Measurements from ENCODE around the gene CYP4F8. TPM values are rescaled to one million over a fixed set of nuclear protein-coding genes. Genes with fewer than 3 reads are reported as not detected.

Gene CYP4F8
- total and polyA plus RNA-seq, 9 of the 15 experiments (the other 6 are each of a cell fraction or from before 2014, with no cell fraction given), result not detected

GRCh38 chr19:15595069-15595468 lies 19.9 kb upstream of the CYP4F8 start:
- DNase-seq (ENCODE audit: extremely low read depth in 1 of 4, low spot score in 3 of 4) (no peak), ATAC-seq (no peak), FAIRE-seq (no peak)
- no TSS peak for BruUV-seq (replicated peaks)
- Histone ChIP-seq H2AFZ (ENCODE audit: low read depth, low read length) (no peak overlapping the region), H3K27ac (ENCODE audit: extremely low read depth, low read depth, low read length) (no peak overlapping the region), H3K4me3 (no peak overlapping the region), H3K36me3 (ENCODE audit: control insufficient read depth, insufficient read depth, low read length) (no peaks in the 10 kb centered on the region), H3K9me1 (ENCODE audit: control insufficient read depth, insufficient read depth, low read length) (no peaks in the 10 kb centered on the region), H3K4me2 (ENCODE audit: insufficient read depth, low read length) (no peak overlapping the region), H3K9ac (ENCODE audit: insufficient read depth in 1 of 2, low read depth in 2 of 2, low read length in 2 of 2) (no peak overlapping the region), H3K79me2 (ENCODE audit: control insufficient read depth, insufficient read depth, low read length) (no peaks in the 10 kb centered on the region), H4K20me1 (replicated peaks; ENCODE audit: control insufficient read depth, insufficient read depth, low read length) (0 out of 2 replicates have a peak, but pooled peaks cover 2% of the 10 kb centered on the region), H3K27me3 (ENCODE audit: control insufficient read depth in 2 of 2, insufficient read depth in 2 of 2, low read length in 2 of 2) (0 out of 5 replicates have a peak, but pooled peaks cover 0 to 3% of the 10 kb centered on the region in 2 experiments), H3K4me1 (replicated peaks in 1 of 2; ENCODE audit: control insufficient read depth in 2 of 2, insufficient read depth in 2 of 2, low read length in 2 of 2) (no peaks in the 10 kb centered on the region), H3K9me3 (replicated peaks; ENCODE audit: control insufficient read depth, insufficient read depth, low read depth, low read length) (no peaks in the 10 kb centered on the region)
- under 1% methylated on average over 6 of the region's 6 CpGs for WGBS (ENCODE audit: insufficient coverage, low coverage, missing lambda C conversion rate)
- ChIA-PET POLR2A (no interaction called here), CTCF (ENCODE audit: low intra/inter-chr PET ratio) (no interaction called here)
- intact Hi-C loops (cut with micrococcal nuclease) (no loop called here), in situ Hi-C loops (cut with MboI) (no loop called here)
- TF ChIP-seq RBM15 (IDR thresholded peaks at IDR 0.05; ENCODE audit: insufficient read depth, low read length) (no peak), KLF6 (CRISPR knock-in tag; IDR thresholded peaks at IDR 0.05; ENCODE audit: borderline replicate concordance) (no peak), ZNF75A (CRISPR knock-in tag; IDR thresholded peaks at IDR 0.05) (no peak), ARID4B (CRISPR knock-in tag; IDR thresholded peaks at IDR 0.05) (no peak), PRMT5 (CRISPR knock-in tag; IDR thresholded peaks at IDR 0.05) (no peak), ZNF511 (CRISPR knock-in tag; IDR thresholded peaks at IDR 0.05) (no peak)
